ENCODE results near the gene HNRNPD.
"Not testable (repeated sequence)": the region's sequence is repeated elsewhere in the genome, so short reads cannot be mapped to it uniquely, and the experiment has no call there.

Gene HNRNPD

DNA sequence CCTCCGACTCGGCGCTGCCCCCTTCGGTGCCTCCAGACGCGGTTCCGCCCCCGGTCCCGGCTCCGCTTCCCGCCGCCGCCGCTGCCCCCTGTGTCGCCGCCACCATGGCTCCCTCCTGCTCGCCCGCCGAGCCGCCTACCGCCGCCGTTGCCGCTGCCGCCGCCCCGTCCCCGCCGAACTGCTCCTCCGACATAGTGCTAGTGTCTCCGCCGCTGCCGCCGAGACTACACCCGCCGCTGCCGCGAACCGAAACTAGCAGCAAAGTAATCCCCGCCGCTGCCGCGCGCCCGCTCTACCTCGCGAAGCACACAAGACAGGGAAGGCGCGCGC is 340 bp downstream of the HNRNPD start:
- DNase-seq, result peak in 9 of 56 donors; percentile 36 to 70 (median 61)

DNA sequence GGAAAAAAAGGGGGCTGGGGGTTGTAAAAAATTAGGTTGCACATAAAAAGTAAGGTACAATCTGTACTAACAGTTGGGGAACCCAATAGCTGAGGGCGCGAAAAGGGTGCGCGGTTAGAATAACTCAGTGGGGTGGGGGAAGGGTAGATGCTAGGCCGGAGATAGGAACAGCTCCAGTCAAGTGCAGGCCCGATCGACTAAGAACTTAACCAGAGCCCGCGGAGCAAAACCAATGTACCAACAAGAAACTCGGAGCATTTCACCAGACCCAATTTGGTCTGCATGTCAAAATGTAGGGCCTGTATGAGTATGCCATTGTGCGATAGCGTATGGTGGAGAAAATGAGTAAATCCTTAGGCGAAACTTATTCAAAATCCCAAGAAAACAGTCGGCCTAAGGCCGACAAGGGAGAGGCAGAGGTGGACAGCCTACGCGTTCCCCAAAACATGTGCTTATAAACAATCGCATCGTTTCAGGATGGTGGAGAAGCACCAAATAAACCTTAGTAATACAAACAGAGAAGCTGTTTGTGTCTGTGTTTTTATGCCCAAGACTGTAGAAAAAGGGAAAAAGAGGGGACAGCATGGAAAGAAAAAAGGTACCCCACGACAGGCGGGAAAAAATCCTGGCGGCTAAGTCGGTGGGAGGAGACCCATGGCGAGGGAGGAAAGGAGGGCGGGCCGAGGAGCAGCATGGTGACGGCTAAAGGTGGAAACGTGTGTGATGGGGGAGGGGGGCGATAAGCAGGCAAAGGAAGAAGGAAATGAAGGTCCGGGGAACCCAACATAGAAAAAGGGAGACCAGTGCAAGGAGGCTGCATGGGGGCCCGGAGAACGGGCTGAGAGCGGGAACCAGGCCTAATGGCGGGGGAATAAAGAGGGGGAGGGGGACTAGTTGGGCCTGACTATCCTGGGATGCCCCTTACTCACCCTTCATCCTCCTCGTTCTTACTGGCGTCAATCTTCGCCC is 990 bp downstream of the HNRNPD start:
- DNase-seq, result peak in 44 of 56 donors; percentile 2 to 73 (median 37)

DNA sequence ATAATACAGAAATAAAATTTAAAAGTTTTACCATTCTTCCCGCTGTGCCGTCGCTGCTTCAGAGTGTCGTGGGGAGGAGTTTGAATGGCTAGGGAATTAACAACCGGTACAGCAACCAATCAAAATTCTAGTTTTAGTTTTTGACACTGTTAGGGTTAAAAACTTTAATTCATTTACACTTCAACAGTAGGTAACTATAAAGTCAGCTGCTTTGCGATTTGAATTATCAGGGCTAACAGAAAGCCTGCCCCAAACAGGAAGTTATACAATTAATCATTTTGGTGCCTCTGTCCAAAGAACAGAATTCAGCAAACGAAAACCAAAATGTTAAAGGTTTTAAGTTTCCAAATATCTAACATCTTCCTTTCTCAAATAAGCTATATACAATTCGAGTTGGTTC is 2.3 kb downstream of the HNRNPD start:
- no peak for DNase-seq

DNA sequence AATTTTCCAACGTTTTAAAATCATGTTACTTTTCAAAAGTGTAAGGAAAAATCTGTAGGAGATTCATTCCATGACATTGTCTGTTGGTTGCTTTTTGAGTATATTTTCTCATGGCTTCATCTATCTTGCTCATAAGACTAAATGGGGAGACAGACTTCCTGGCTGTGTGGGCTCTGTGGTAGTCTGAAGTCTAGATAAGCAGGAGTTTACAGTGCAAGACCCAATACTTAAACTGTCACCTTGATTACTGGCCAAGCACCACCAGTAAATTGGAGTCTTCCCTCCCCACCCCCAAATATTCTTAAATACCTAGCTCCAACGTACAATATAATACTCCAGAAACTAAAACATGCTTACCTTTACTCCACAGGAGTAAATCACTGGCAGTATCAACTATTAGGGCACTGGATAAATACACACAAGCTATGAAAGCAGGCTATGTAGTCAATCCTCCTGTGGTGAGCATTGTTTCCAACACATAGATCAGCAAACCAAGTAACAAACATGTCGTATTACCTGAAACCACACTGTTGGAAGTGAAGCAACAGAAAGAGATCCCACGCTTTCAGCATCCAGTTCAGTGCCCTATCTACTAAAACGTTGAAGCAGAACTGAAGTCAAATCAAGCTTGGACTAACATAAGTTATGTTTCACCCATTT is 6.2 kb downstream of the HNRNPD start:
- DNase-seq, result no peak

DNA sequence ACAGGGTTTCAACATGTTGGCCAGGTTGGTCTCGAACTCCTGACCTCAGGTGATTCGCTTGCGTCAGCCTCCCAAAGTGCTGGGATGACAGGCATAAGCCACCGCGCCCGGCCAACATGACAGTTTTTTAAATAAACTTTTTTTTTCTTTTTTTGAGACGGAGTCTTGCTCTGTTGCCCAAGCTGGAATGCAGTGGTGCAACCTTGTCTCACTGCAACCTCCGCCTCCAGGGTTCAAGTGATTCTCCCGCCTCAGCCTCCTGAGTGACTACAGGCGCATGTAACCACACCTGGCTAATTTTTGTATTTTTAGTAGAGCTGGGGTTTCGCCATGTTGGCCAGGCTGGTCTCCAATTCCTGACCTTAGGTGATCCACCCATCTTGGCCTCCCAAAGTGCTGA is 7.4 kb downstream of the HNRNPD start:
- not testable (repeated sequence) for DNase-seq

DNA sequence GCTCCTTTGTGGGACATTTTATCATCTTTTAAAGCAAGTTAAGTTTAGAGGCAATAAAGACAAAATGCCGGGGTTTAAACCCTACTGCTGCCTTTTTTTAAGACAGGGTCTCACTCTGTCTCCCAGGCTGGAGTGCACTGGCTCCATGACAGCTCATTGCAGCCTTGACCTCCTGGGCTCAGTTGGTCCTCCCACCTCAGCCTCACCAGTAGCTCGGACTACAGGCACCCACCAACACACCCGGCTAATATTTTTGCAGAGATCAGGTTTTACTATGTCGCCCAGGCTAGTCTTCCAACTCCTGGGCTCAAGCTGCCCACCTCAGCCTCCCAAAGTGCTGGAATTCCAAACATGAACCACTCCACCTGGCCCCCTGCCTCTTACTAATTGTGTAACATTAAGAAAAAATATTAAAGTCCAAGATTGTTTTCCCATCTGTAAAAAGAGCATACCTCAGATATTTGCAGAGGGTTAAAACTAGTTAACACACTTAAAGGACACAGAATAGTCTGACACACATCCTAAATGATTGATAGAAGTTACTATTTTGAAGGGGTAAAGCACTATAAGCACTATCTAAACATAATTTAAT is 9.8 kb downstream of the HNRNPD start:
- DNase-seq, result no peak

DNA sequence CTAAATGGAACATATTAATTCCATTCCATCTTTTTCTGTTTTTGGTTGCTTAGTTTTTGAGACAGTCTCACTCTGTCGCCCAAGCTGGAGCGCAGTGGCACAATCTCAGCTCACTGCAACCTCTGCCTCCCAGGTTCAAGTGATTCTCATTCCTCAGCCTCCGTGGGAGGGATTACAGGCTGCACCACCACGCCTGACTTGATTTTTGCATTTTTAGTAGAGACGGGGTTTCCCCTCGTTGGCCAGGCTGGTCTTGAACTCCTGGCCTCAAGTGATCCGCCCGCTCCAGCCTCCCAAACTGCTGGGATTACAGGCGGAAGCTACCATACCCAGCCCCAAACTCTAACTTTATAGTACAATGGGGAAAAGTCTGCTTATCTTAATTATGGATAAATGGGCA is 11.2 kb downstream of the HNRNPD start:
- DNase-seq, result no peak

DNA sequence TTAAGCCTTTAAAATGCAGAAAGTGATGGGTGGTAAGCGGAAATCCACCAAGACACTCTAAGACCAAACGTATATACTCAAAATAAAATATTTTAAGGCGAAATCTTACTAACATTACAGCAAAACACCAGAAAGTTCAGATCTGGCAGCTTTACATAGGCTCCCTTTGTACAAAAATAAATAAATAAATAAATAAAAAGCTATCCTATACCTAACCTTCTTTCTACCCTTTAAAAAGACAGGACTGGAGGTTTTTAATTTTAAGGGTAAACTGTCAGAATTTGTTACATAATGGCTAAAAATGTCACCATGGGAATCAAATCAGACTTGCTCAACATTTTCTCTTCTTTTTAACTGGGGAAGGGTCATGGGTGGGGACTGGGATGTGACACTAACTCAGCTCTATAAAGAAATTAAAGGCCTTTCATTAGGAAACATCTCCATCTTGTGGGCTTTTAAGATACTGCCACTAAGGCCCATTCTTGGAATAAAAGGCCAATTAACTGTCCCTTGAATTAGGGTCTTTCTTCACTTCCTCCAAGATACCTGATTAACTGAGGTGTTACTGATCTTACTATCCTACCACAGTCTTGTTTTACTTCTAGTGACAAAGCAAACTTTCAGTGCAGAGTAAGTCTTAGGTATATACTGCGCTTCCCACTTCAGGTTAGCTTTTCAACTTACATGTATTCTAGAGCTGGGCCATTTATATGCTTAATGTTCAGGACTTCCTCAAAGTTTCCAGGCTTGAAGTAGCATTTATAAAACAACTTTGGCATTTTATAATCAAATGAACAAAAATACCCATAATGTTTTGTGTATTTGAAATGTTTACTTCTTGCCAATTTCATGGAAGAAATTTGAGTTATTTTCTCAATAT is 13.3 kb downstream of the HNRNPD start:
- DNase-seq, result peak in 1 of 56 donors; percentile 5

DNA sequence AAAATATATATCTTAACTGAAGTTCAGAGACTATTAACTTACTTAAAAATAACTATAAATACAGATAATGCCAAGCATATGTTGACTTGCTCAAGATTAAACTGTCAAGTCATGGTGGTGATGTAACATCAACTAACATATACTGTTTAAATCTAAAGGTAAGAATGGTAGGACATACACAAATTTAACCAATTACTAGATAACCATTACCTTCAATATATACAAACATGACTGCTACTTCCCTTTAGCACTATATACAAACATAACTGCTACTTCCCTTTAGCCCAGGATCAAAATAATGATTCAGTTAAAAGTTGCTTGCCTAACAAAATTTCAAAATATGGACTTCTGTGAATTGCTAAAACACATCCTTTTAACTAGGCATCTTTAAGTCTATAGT is 14.9 kb downstream of the HNRNPD start:
- DNase-seq, result no peak

DNA sequence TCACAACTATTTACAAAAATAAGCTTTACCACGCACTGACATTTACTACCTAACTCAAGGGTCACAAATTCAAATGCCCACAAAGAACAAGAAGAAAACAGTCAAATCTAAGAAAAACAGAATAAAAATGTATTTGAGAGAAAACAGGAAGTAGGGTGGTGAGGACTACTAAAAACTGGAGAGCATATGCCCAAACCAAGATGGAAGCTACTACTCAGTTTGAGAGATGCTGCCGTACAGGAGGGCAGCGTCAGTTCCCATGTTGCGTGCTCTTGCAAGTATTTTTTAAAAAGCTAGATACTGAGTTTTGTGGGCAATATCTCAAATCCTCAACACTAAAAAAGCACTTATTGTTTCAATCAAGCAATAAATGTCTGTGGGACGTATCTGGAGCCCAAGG is 16.2 kb downstream of the HNRNPD start:
- DNase-seq, result no peak

DNA sequence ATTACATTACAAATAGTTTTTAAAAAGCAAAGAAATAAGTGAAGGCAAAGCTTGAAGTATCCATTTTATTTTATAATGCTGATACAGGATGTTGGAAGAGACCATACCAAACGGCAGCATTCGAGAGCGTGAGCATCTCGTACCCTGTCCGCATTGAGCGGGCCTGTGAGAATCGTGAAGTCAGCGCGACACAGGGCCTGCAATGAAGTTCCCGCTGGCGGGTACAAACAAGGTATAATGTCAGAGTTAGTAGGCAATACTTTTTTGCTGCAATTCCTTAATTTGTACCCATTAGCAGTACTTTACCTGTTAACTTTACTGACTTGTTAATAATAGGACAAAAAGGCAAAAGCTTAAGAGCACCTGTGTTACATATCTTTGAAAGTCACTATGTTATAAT is 19.0 kb downstream of the HNRNPD start:
- DNase-seq, result no peak

DNA sequence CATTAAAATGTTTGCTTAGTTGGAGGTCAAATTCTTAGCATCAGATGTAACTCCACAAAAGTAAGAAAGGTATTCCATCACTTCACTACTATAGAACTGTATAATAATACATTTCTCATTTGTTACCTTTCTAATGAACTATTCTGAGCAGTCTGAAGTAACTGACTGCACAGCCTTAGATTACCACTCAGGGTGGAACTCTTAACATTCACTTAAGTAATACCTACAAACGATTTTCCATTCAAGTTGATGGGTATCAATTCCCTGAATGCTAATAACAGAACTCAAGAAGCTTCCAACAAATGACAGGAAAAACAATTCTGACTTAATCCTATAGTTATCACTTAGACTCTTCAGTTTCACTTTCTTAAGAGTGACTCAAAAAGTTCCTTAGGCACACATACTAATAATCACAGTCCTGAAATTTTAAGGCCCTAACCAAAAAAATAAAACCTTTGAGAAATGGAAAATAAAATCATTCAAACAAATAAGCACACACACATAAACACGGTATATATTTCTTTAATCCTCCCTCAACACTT is 20.9 kb downstream of the HNRNPD start:
- no peak for DNase-seq

DNA sequence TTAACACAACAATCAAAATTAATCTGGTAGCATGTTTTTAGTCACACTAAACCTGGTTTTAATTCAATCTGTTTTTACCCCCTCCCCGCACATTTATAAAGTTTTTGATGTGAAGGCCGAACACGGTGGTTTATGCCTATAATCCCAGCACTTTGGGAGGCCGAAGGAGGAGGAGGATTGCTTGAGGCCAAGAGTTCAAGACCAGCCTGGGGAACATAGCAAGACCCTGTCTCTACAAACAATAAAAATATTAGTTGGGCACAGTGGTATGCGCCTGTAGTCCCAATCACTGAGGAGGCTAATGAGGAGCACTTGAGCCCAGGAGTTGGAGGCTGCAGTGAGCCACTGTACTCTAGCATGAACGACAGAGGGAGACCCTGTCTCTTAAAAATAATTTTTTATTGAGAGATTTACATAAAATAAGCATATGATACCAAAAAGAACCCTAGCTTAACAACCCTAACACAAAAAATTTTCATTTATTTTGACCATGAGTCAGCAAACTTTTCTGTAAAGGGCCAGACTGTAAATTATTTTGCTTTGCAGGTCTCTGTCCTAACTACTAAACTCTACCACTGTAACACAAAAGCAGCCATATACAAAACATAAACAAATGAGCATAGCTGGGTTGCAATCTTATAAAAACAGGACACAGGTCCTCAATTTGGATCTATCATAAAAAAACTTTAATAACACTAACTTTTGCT is 21.5 kb downstream of the HNRNPD start:
- DNase-seq, result no peak

DNA sequence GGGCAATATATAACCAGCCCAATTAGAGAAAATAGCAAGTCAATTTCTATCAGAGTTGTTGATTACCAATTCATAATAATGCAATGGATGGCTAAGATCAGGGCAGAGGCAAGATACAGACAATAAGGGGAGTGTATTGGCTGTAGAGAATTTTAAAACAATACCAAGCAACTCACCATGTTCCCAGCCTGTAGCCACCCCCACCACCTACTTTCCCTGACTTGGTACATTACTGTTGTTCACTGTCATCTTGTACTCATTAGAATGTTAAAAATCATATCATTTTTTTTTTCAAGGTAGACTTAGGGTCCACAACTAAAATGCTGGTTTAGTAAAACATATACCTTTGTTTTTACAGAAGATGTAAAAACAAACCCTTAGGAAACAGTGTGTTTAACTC is 27.7 kb downstream of the HNRNPD start:
- no peak for DNase-seq

DNA sequence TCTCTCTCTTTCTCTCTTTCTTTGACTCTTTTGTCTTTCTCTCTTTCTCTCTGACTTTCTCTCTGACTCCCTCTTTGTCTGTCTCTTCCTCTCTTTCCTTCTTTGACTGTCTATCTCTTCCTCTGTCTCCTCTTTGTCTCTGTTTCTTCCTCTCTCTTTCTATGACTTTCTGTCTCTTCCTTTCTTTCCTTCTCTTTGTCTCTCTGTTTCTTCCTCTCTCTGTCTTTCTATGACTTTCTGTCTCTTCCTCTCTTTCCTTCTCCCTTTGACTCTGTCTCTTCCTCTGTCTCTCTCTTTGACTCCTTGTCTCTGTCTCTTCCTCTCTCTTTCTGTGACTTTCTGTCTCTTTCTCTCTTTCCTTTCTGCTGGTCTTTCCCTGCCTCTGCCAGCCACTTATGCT is 38.7 kb downstream of the HNRNPD start:
- no peak for DNase-seq

DNA sequence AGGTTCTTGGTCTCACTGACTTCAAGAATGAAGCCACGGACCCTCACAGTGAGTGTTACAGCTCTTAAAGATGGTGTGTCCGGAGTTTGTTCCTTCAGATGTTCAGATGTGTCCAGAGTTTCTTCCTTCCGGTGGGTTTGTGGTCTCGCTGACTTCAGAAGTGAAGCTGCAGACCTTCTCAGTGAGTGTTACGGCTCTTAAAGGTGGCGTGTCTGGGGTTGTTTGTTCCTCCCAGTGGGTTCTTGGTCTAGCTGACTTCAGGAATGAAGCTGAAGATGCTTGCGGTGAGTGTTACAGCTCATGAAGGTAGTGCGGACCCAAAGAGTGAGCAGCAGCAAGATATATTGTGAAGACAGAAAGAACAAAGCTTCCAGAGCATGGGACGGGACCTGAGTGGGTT is 40.1 kb downstream of the HNRNPD start:
- not testable (repeated sequence) for DNase-seq

DNA sequence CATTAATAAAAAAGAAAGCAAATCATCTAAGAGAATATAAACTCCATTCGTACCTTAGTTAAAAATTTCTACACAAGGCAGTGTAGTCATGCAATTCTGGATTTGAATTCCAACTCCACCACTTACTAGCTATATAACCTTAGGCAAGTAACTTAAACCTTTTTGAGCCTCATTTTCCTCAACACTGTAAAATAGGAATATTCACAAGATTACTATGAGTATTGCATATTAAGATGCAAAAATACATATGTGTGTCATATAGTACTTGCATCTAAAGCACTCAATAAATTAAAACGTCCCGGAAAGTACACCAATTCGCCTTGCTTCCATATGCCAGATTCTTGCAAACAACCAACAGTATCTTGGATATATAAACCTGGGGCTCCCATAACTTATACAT is 42.0 kb downstream of the HNRNPD start:
- no peak for DNase-seq

DNA sequence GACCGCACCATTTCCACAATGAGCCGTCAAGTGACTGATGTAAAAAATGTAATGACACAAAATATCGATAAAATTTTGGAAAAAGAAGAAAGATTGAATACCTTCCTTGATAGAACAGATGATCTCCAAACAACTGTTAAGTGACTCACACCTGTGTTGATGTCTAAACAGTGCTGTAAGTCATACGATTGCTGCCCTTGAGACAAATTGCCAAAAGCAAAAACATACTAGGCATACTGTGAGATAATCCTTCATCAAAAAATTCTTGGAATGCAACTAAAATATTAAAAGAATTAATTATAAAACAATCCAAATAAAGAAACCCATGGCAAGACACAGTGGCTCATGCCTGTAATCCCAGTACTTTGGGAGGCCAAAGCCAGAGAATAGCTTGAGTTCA is 53.4 kb downstream of the HNRNPD start:
- DNase-seq, result no peak

DNA sequence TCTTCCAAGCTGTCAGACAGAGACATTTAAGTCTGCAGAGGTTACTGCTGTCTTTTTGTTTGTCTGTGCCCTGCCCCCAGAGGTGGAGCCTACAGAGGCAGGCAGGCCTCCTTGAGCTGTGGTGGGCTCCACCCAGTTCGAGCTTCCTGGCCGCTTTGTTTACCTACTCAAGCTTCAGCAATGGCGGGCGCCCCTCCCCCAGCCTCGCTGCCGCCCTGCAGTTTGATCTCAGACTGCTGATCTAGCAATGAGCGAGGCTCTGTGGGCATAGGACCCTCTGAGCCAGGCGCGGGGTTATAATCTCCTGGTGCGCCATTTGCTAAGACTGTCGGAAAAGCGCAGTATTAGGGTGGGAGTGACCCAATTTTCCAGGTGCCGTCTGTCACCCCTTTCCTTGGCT is 70.7 kb downstream of the HNRNPD start:
- not testable (repeated sequence) for DNase-seq
